Ishikawa (cell line): Measurements from ENCODE around the gene SEC16A.

ENCODE experiments used
- FOXM1 ChIP-seq: IDR thresholded peaks from 2 replicates; pipeline ENCODE4 v1.6.1; 2012; ENCODE audit warnings: low read depth, borderline replicate concordance
- MAX ChIP-seq: IDR thresholded peaks from 2 replicates; pipeline ENCODE4 v1.6.1; 2012
- NFIC ChIP-seq: IDR thresholded peaks from 2 replicates; pipeline ENCODE4 v1.6.1; 2012
- TCF12 ChIP-seq: IDR thresholded peaks from 2 replicates; pipeline ENCODE4 v1.6.1; 2012; ENCODE audit warnings: low read depth

- TF ChIP-seq NFIC, result no peak
- TF ChIP-seq TCF12, result peak; percentile 36; the same call in 1 of the 2 replicates
- TF ChIP-seq FOXM1, result no peak
- TF ChIP-seq MAX, result peak; percentile 57; the same call in 1 of the 2 replicates
Observed at GRCh38 chr9:136482793-136483588, at the start of gene SEC16A.
